Transverse colon (tissue), 4 donors: ENCODE data around the gene ZFPM1. TPM values are rescaled to one million over a fixed set of nuclear protein-coding genes. Genes with fewer than 3 reads are reported as not detected.

ENCODE experiments used
- DNase-seq: peaks from one replicate; pipeline ENCODE4 v3.0.0-alpha.2; 2019
- H3K27ac ChIP-seq, 4 donors: fragments of 200-600 bp; sonication (generic); 2 replicates each; pipeline ENCODE4 v1.5.1; 2016 to 2018; ENCODE audit warnings: inconsistent platforms in 4 of 4
- H3K27me3 ChIP-seq: fragments of 200-600 bp; sonication (generic); 2 replicates; pipeline ENCODE4 v1.5.1; 2017; ENCODE audit warnings: inconsistent platforms
- H3K36me3 ChIP-seq, 4 donors: fragments of 200-600 bp; sonication (generic); 2 replicates each; pipeline ENCODE4 v1.5.1; 2017 to 2019; ENCODE audit warnings: inconsistent platforms in 4 of 4
- H3K4me1 ChIP-seq, 4 donors: fragments of 200-600 bp; sonication (generic); 2 replicates each; pipeline ENCODE4 v1.5.1; 2017 to 2020; ENCODE audit warnings: inconsistent platforms in 4 of 4
- H3K4me3 ChIP-seq, 4 donors: fragments of 200-600 bp; sonication (generic); 1 replicate in 1 of 4; 2 replicates in 3 of 4; pipeline versions ENCODE4 v1.5.1 to v1.6.1; 2017 to 2019; ENCODE audit warnings: inconsistent platforms in 4 of 4
- H3K9me3 ChIP-seq, 2 donors: fragments of 200-600 bp; sonication (generic); 2 replicates each; pipeline ENCODE4 v1.5.1; 2017 to 2019; ENCODE audit warnings: inconsistent platforms in 2 of 2
- EP300 ChIP-seq: sonication (generic); formaldehyde crosslinking; IDR thresholded peaks from one replicate; pipeline ENCODE4 v1.6.1; 2017; ENCODE audit warnings: antibody characterized with exemption, low read depth
- POLR2A ChIP-seq: fragments of 450-650 bp; IDR thresholded peaks from one replicate; pipeline ENCODE4 v1.6.1; 2016; ENCODE audit warnings: antibody characterized with exemption, mild to moderate bottlenecking, moderate library complexity
- POLR2AphosphoS5 ChIP-seq, 3 donors: sonication (generic); formaldehyde crosslinking; IDR thresholded peaks; one replicate each; pipeline ENCODE4 v1.6.1; 2016; ENCODE audit warnings: antibody characterized with exemption in 3 of 3
- WGBS, 2 donors: methylation state at CpG; one replicate each; pipeline ENCODE4 v1.1.5; 2018; ENCODE audit warnings: low coverage in 1 of 2; 5-methylcytosine and 5-hydroxymethylcytosine counted together
- in situ Hi-C, 4 donors: fragments of 200-750 bp; cut with MboI; loops; one replicate each; pipeline versions ENCODE4 v1.15.0 to v1.15.1; 2017; ENCODE audit warnings: low sequenced_read_pairs in 3 of 4, low pct_ligation_motif_present in 1 of 4, low pct_unique_long_range_greater_than_20kb in 1 of 4
- intact Hi-C: fragments of 100-400 bp; cut with DNase I; formaldehyde crosslinking; loops from one replicate; pipeline ENCODE4 v1.15.1; 2023; ENCODE audit warnings: low total_unique reads
- total RNA-seq, 4 donors: library from RNA; depleted of rRNA; stranded (reverse); fragments of >200 nt; gene quantifications; one replicate each; pipeline ENCODE4 v1.1.0, GENCODE V29; 2016
- TF ChIP-seq, protein P1 (sequence below), 5 experiments: fragments of 200-600 bp in 3 of 5; fragments of 450-650 bp in 2 of 5; sonication (generic) in 3 of 5; IDR thresholded peaks; 1 replicate in 2 of 5; 2 replicates in 3 of 5; pipeline ENCODE4 v1.5.1; 2016 to 2017; ENCODE audit warnings: antibody characterized with exemption in 5 of 5, inconsistent platforms in 3 of 5, mild to moderate bottlenecking in 2 of 5, moderate library complexity in 1 of 5

Gene ZFPM1
- total RNA-seq, 4 donors from 2014 or later, result 1.2 to 4.6 (median 3.1) TPM

DNA sequence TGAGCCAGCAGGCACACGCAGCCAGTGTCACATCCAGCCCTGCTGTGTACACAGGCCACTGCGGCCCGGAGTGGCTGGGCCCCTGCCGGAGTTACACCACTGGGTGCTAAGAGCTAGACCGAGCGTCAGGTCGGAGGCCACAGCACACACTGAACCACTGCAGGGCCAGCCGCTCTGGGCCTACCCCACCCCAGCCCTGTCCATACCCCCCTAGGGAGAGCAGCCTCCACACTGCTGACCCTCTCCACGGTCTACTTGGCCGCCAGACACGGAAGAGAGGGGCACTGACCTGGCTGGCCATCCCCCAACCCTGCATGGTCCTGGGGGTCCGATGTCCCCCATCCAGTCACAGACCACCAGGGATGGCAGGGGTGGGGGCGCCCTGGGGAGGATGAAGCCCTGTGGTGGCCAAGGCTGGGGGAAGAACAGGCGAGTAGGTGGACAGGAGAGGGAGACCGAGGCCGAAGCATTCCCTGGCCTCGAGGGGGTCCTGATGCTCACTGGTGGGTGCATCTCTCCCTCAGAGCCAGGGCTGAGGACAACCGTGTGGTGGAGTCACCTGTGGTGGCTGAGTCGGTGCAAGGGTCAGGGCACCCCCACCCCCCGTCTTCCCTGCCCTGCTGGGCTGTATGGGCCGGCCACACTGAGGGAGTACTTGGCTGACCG is 82.2 kb downstream of the ZFPM1 start:
- peaks cover 10 to 20% (median 15%) of the 10 kb centered on the region in 4 donors for H3K4me1 ChIP-seq
- peaks cover 23% of the 10 kb centered on the region for H3K27me3 ChIP-seq
- in situ Hi-C loops, result no loop called here
- H3K4me3 ChIP-seq, result peak overlapping the region in 3 of 4 donors; percentile 64 to 86 (median 81)
- intact Hi-C loops, result no loop called here
- H3K36me3 ChIP-seq, result no peaks in the 10 kb centered on the region
- no peak for DNase-seq
- H3K27ac ChIP-seq, result peak overlapping the region in 3 of 4 donors; percentile 52 to 95 (median 63)
- 80 to 86% methylated on average over 1 to 21 of the region's 22 CpGs for WGBS, 2 donors
- no peak for TF ChIP-seq POLR2A
- no peak for TF ChIP-seq POLR2AphosphoS5 (IDR thresholded peaks at IDR 0.05)
- TF ChIP-seq, protein P1, sequence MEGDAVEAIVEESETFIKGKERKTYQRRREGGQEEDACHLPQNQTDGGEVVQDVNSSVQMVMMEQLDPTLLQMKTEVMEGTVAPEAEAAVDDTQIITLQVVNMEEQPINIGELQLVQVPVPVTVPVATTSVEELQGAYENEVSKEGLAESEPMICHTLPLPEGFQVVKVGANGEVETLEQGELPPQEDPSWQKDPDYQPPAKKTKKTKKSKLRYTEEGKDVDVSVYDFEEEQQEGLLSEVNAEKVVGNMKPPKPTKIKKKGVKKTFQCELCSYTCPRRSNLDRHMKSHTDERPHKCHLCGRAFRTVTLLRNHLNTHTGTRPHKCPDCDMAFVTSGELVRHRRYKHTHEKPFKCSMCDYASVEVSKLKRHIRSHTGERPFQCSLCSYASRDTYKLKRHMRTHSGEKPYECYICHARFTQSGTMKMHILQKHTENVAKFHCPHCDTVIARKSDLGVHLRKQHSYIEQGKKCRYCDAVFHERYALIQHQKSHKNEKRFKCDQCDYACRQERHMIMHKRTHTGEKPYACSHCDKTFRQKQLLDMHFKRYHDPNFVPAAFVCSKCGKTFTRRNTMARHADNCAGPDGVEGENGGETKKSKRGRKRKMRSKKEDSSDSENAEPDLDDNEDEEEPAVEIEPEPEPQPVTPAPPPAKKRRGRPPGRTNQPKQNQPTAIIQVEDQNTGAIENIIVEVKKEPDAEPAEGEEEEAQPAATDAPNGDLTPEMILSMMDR (IDR thresholded peaks at IDR 0.05), result no peak
- TF ChIP-seq EP300, result no peak
- no peaks in the 10 kb centered on the region for H3K9me3 ChIP-seq

DNA sequence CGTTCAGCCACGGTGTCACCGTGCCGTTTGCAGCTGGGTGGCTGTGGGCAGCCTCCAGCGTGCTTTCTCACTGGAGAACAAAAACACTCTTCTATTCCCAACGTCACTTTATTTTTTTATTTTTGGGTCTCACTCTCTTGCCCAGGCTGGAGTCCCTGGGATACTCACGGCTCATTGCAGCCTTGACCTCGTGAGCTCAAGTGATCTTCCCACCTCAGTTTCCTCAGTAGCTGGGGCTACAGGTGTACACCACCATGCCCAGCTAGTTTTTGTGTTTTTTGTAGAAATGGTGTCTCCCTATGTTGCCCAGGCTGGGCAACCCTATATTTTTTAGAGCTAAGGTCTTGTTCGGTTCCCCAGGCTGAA is 82.8 kb downstream of the ZFPM1 start:
- in situ Hi-C loops, result no loop called here
- Histone ChIP-seq H3K27me3 (peaks cover 28% of the 10 kb centered on the region), H3K36me3 (no peaks in the 10 kb centered on the region), H3K9me3 (no peaks in the 10 kb centered on the region), H3K4me3 (no peak overlapping the region), H3K27ac (no peak overlapping the region), H3K4me1 (peaks cover 10 to 20% (median 15%) of the 10 kb centered on the region in 4 donors)
- intact Hi-C loops, result no loop called here
- WGBS, 2 donors, result 80 to 87% methylated on average over 3 to 9 of the region's 9 CpGs
- no peak for DNase-seq
- TF ChIP-seq POLR2AphosphoS5 (IDR thresholded peaks at IDR 0.05), result no peak
- TF ChIP-seq EP300, result no peak
- no peak for TF ChIP-seq POLR2A

DNA sequence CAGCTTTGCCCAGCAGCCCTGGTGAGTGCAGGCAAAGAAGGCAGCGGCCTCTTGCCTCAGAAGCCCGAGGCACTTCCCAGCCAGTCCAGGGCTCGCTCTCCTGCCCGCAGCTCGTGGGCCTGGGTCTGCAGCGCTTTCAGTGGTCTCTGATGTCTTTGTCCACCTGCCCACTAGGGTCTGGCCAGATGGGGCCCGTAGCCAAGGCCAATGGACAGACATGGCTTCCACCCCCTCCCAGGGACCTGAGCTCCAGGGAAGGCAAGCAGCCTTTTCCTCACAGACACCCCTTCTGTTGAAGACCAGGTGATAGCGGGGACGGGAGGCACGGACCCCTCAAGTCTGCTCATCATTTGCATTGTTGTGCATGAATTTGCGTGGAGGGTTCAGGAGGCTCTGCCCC is 83.4 kb downstream of the ZFPM1 start:
- DNase-seq, result no peak
- Histone ChIP-seq H3K4me3 (no peak overlapping the region), H3K9me3 (no peaks in the 10 kb centered on the region), H3K27me3 (peaks cover 35% of the 10 kb centered on the region), H3K4me1 (peaks cover 10 to 20% (median 15%) of the 10 kb centered on the region in 4 donors), H3K36me3 (no peaks in the 10 kb centered on the region), H3K27ac (no peak overlapping the region)
- 88% methylated on average over 11 of the region's 11 CpGs; no CpG with 5 or more reads in 1 of the 2 donors for WGBS, 2 donors
- no peak for TF ChIP-seq POLR2A
- no peak for TF ChIP-seq EP300
- TF ChIP-seq POLR2AphosphoS5 (IDR thresholded peaks at IDR 0.05), result no peak
- TF ChIP-seq, protein P1 (IDR thresholded peaks at IDR 0.05), result no peak
- in situ Hi-C loops (no loop called here), intact Hi-C loops (no loop called here)

DNA sequence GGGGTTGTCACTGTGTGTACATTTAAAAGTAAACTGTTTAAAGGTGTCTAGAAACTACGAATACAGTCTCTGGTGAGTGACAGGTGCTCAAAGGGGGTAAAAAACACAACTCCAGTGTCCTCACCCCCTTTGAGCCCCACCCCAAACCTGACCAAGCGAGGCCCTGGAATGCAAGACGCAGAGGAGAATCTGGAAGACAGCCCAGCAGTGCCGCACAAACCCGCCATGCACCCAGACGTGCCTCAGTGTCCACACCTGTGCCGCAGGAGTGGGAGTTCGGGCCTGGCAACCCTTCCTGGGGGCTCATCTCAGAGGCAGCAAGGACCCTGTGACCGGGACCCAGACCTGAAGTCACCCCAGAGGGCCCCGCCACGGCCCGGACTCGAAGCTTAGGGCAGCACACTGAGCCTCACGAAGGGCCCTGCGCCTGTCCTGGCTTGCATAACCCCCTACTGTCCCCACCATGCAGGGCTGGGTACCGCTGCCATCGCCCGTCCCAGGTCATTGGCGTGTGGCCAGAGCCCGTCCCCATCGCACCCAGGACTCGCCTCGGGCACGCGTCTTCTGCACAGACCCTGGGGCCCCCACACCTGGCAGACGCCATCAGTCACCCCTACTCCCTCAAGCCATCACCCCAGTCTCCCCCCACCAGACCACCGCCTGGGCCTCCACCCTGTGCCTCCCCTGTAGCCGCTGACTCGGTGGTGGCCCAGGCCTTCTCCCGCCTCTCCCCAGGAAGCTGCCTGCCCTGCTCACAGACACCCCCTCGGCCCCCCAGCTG is 84.1 kb downstream of the ZFPM1 start:
- Histone ChIP-seq H3K4me3 (no peak overlapping the region), H3K4me1 (peaks cover 9 to 20% (median 15%) of the 10 kb centered on the region in 4 donors), H3K27ac (no peak overlapping the region), H3K27me3 (peaks cover 37% of the 10 kb centered on the region), H3K36me3 (no peaks in the 10 kb centered on the region), H3K9me3 (no peaks in the 10 kb centered on the region)
- WGBS, 2 donors, result 61 to 95% methylated on average over 3 to 31 of the region's 31 CpGs
- TF ChIP-seq, protein P1 (IDR thresholded peaks at IDR 0.05), result no peak
- TF ChIP-seq POLR2A, result no peak
- TF ChIP-seq EP300, result no peak
- TF ChIP-seq POLR2AphosphoS5 (IDR thresholded peaks at IDR 0.05), result no peak
- intact Hi-C loops (no loop called here), in situ Hi-C loops (no loop called here)
- DNase-seq, result no peak
